CD8-positive, alpha-beta memory T cell (primary cell): ENCODE results near the gene CLCN7. TPM values are rescaled to one million over a fixed set of nuclear protein-coding genes. Genes with fewer than 3 reads are reported as not detected.
A peak's percentile ranks its signal among the peaks of the same experiment; 100 is the strongest.

Experiments used
- CTCF ChIA-PET: fragments of 350-600 bp; sonication (Branson Sonifier 250); formaldehyde crosslinking; loops from one replicate; lab custom pipeline; 2021; ENCODE audit warnings: antibody characterized with exemption; lab: Charles Lee
- POLR2A ChIA-PET: fragments of 350-600 bp; sonication (Branson Sonifier 250); formaldehyde crosslinking; loops from one replicate; lab custom pipeline; 2021; ENCODE audit warnings: antibody characterized with exemption; lab: Charles Lee
- DNase-seq, 5 donors: peaks; one replicate each; pipeline versions ENCODE4 v3.0.0 to v3.0.0-alpha.2; 2020 to 2022; ENCODE audit warnings: mixed read lengths in 1 of 5
- H3K27ac ChIP-seq: one replicate; pipeline ENCODE4 v1.7.0; 2013; ENCODE audit warnings: low read depth, mild to moderate bottlenecking, low read length, moderate library complexity
- H3K27me3 ChIP-seq: 2 replicates; pipeline ENCODE4 v1.7.0; 2013; ENCODE audit warnings: low read length, mild to moderate bottlenecking; ENCODE audit not compliant: insufficient read depth, poor library complexity, severe bottlenecking
- H3K36me3 ChIP-seq: 2 replicates; pipeline ENCODE4 v1.7.0; 2013; ENCODE audit warnings: mild to moderate bottlenecking, low read length, moderate library complexity; ENCODE audit not compliant: insufficient read depth
- H3K4me1 ChIP-seq: 2 replicates; pipeline ENCODE4 v1.7.0; 2013; ENCODE audit warnings: mild to moderate bottlenecking, low read length, moderate library complexity; ENCODE audit not compliant: insufficient read depth
- H3K4me3 ChIP-seq: 2 replicates; pipeline ENCODE4 v1.7.0; 2013; ENCODE audit warnings: mild to moderate bottlenecking, low read length
- H3K9me3 ChIP-seq: 2 replicates; pipeline ENCODE4 v1.7.0; 2013; ENCODE audit warnings: mild to moderate bottlenecking, low read length
- H3K27ac Mint-ChIP-seq, 8 donors: one replicate each; pipeline ENCODE4 v1.8.0; 2020 to 2021; ENCODE audit warnings: mixed read lengths in 8 of 8, mild to moderate bottlenecking in 6 of 8, inconsistent platforms in 3 of 8, moderate library complexity in 3 of 8
- H3K27me3 Mint-ChIP-seq, 2 donors: one replicate each; pipeline ENCODE4 v1.8.0; 2020 to 2021; ENCODE audit warnings: mixed read lengths in 2 of 2, mild to moderate bottlenecking in 1 of 2, moderate library complexity in 1 of 2
- H3K36me3 Mint-ChIP-seq, 3 donors: one replicate each; pipeline ENCODE4 v1.8.0; 2020 to 2021; ENCODE audit warnings: mixed read lengths in 3 of 3, inconsistent platforms in 1 of 3, mild to moderate bottlenecking in 1 of 3
- H3K4me1 Mint-ChIP-seq, 3 donors: one replicate each; pipeline ENCODE4 v1.8.0; 2020 to 2021; ENCODE audit warnings: mixed read lengths in 3 of 3, inconsistent platforms in 1 of 3, mild to moderate bottlenecking in 1 of 3
- H3K4me3 Mint-ChIP-seq, 7 donors: one replicate each; pipeline ENCODE4 v1.8.0; 2020 to 2021; ENCODE audit warnings: mixed read lengths in 7 of 7, mild to moderate bottlenecking in 6 of 7, moderate library complexity in 4 of 7, inconsistent platforms in 2 of 7
- H3K9me3 Mint-ChIP-seq, 5 donors: one replicate each; pipeline ENCODE4 v1.8.0; 2020 to 2022; ENCODE audit warnings: mixed read lengths in 5 of 5, mild to moderate bottlenecking in 3 of 5, moderate library complexity in 2 of 5, inconsistent platforms in 1 of 5
- polyA plus RNA-seq: library from polyadenylated mRNA; unstranded; fragments of 300-500 nt; fragmentation: Illumina TruSeq; gene quantifications from one replicate; pipeline ENCODE4 v1.2.3, GENCODE V29; 2021
- total RNA-seq, 2 experiments: library from RNA; stranded (reverse); gene quantifications; one replicate each; pipeline ENCODE4 v1.2.3, GENCODE V29; 2021

CLCN7 gene
- total and polyA plus RNA-seq, 3 experiments from 2014 or later: 29.3 to 59.1 (median 52.8) TPM

DNA sequence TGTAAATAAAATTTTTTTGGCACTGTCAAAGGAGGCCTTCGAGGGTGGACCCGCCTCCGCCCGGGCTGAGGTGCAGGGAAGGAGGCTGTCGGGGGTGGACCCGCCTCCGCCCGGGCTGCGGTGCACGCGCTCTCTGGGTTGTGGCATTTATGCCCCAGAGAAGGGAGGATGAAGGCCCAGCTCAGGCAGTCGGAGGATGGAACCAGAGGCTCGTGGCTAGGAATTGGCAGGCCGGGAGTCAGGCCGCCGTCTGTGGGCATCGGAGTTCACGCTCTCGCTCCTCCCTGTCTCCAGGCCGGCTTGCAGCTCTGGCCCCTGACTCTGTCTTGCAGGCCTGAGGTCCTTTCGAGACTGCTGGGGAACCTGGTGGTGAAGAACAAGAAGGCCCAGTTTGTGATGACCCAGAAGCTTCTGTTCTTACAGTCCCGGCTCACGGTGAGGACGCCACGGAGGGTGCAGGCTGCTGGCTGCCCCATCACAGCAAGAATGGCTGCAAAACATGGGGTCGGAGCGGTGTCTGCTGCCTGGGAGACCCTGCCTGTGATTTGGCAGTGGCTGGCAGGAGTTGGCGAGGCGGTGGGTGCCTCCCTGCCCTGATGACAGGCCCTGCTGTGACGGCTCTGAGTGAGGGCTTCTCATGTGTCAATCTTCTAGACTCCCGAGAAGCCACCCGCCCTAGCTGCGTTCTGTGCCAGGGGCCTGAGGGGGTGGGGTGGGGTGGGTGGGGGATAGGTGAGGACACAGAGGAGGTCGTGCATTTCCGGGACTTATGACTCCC is 24.3 kb upstream of the CLCN7 start:
- CTCF ChIA-PET: no interaction called here
- DNase-seq: no peak
- H3K36me3 Mint-ChIP-seq: peaks cover 0 to 46% (median 0%) of the 10 kb centered on the region in 3 donors
- Histone ChIP-seq H3K4me3 (no peak overlapping the region), H3K27ac (no peak overlapping the region), H3K9me3 (no peaks in the 10 kb centered on the region), H3K36me3 (no peaks in the 10 kb centered on the region), H3K4me1 (peaks cover 2% of the 10 kb centered on the region), H3K27me3 (no peaks in the 10 kb centered on the region)
- no peak overlapping the region for H3K4me3 Mint-ChIP-seq
- no peaks in the 10 kb centered on the region for H3K9me3 Mint-ChIP-seq
- no peaks in the 10 kb centered on the region for H3K27me3 Mint-ChIP-seq
- POLR2A ChIA-PET: no interaction called here
- H3K27ac Mint-ChIP-seq: no peak overlapping the region
- peaks cover 0 to 4% (median 3%) of the 10 kb centered on the region in 3 donors for H3K4me1 Mint-ChIP-seq

- no peaks in the 10 kb centered on the region for H3K36me3 ChIP-seq
- ChIA-PET CTCF (no interaction called here), POLR2A (no interaction called here)
- Mint-ChIP-seq H3K36me3 (peaks cover 0 to 38% (median 0%) of the 10 kb centered on the region in 3 donors), H3K27ac (no peak overlapping the region), H3K9me3 (no peaks in the 10 kb centered on the region), H3K27me3 (no peaks in the 10 kb centered on the region), H3K4me3 (peak overlapping the region in 2 of 7 donors; percentile 31 to 66), H3K4me1 (peaks cover 9 to 17% (median 11%) of the 10 kb centered on the region in 3 donors)
- no peaks in the 10 kb centered on the region for H3K27me3 ChIP-seq
- DNase-seq: no peak
- H3K27ac ChIP-seq: no peak overlapping the region
- H3K4me3 ChIP-seq: no peak overlapping the region
- no peaks in the 10 kb centered on the region for H3K9me3 ChIP-seq
- H3K4me1 ChIP-seq: peaks cover 14% of the 10 kb centered on the region
These were observed 22.3 kb upstream of the CLCN7 start for GRCh38 chr16:1497014-1497598.

DNA sequence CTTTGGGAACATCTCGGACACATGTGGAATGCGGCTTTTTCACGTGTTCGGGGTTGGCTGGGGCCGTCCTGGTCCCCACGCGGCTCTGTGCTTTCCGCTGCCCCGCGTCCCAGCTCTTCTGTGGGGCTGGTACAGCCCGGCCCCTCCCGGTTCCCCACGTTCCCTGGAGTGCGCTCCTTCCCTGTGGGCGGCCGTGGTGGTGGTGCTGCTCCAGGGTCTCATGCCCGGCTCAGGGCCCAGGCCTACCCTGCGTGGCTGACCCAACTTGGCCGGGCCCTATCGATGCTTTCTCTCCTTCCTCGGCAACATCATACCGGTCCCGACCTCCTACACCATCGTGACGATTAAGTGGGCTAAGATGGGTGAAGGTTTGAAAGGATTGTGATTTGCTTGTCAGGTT is 21.6 kb upstream of the CLCN7 start:
- Histone ChIP-seq H3K4me1 (peaks cover 15% of the 10 kb centered on the region), H3K27ac (no peak overlapping the region), H3K4me3 (no peak overlapping the region), H3K27me3 (no peaks in the 10 kb centered on the region), H3K36me3 (no peaks in the 10 kb centered on the region), H3K9me3 (no peaks in the 10 kb centered on the region)
- no peaks in the 10 kb centered on the region for H3K27me3 Mint-ChIP-seq
- no peak overlapping the region for H3K27ac Mint-ChIP-seq
- CTCF ChIA-PET: no interaction called here
- peak overlapping the region in 1 of 7 donors; percentile 31 for H3K4me3 Mint-ChIP-seq
- no peaks in the 10 kb centered on the region for H3K9me3 Mint-ChIP-seq
- H3K36me3 Mint-ChIP-seq: peaks cover 0 to 34% (median 0%) of the 10 kb centered on the region in 3 donors
- H3K4me1 Mint-ChIP-seq: peaks cover 9 to 17% (median 11%) of the 10 kb centered on the region in 3 donors
- no peak for DNase-seq
- POLR2A ChIA-PET: no interaction called here

DNA sequence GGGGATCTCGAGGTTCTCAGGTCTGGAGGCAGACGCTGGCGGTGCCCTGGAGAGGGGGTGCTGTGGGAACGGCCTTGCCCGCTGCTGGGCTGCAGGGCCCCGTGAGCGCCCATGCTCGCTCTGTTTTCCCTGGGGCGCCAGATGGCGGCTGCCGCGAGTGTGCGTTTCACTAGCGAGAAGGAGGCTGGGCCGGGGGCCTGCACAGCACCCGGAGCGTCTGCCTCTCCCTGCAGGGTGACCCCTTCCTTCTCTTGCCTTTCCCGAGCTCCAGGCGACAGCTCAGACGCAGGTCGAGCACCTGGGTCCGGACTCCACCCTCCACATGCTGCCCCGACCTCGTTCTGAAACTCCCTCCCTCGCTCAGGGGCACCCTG is 21.0 kb upstream of the CLCN7 start:
- Mint-ChIP-seq H3K4me3 (peak overlapping the region in 1 of 7 donors; percentile 61), H3K27ac (no peak overlapping the region), H3K9me3 (no peaks in the 10 kb centered on the region), H3K4me1 (peaks cover 9 to 17% (median 11%) of the 10 kb centered on the region in 3 donors), H3K27me3 (no peaks in the 10 kb centered on the region), H3K36me3 (peaks cover 0 to 33% (median 0%) of the 10 kb centered on the region in 3 donors)
- peaks cover 15% of the 10 kb centered on the region for H3K4me1 ChIP-seq
- H3K4me3 ChIP-seq: no peak overlapping the region
- ChIA-PET POLR2A (no interaction called here), CTCF (no interaction called here)
- H3K27ac ChIP-seq: no peak overlapping the region
- no peaks in the 10 kb centered on the region for H3K27me3 ChIP-seq
- no peaks in the 10 kb centered on the region for H3K36me3 ChIP-seq
- no peak for DNase-seq
- H3K9me3 ChIP-seq: no peaks in the 10 kb centered on the region

- no peaks in the 10 kb centered on the region for H3K36me3 ChIP-seq
- Mint-ChIP-seq H3K4me3 (peak overlapping the region; percentile 20 to 96 (median 68)), H3K27ac (no peak overlapping the region), H3K4me1 (peaks cover 9 to 17% (median 11%) of the 10 kb centered on the region in 3 donors), H3K27me3 (no peaks in the 10 kb centered on the region), H3K9me3 (no peaks in the 10 kb centered on the region), H3K36me3 (peaks cover 0 to 33% (median 0%) of the 10 kb centered on the region in 3 donors)
- ChIA-PET POLR2A (no interaction called here), CTCF (no interaction called here)
- H3K27ac ChIP-seq: no peak overlapping the region
- H3K4me1 ChIP-seq: peaks cover 15% of the 10 kb centered on the region
- no peak for DNase-seq
- H3K27me3 ChIP-seq: no peaks in the 10 kb centered on the region
- no peak overlapping the region for H3K4me3 ChIP-seq
- no peaks in the 10 kb centered on the region for H3K9me3 ChIP-seq
These were observed 20.5 kb upstream of the CLCN7 start for GRCh38 chr16:1495211-1495888.

GRCh38 chr16:1494711-1495110 is 19.9 kb upstream of the CLCN7 start:
- H3K9me3 ChIP-seq: no peaks in the 10 kb centered on the region
- H3K27ac ChIP-seq: no peak overlapping the region
- DNase-seq: no peak
- Mint-ChIP-seq H3K27ac (peak overlapping the region in 1 of 8 donors; percentile 17), H3K4me3 (peak overlapping the region; percentile 20 to 97 (median 92)), H3K27me3 (no peaks in the 10 kb centered on the region), H3K36me3 (peaks cover 0 to 33% (median 0%) of the 10 kb centered on the region in 3 donors), H3K9me3 (no peaks in the 10 kb centered on the region), H3K4me1 (peaks cover 9 to 17% (median 11%) of the 10 kb centered on the region in 3 donors)
- H3K4me3 ChIP-seq: no peak overlapping the region
- ChIA-PET CTCF (no interaction called here), POLR2A (no interaction called here)
- no peaks in the 10 kb centered on the region for H3K36me3 ChIP-seq
- H3K4me1 ChIP-seq: peaks cover 15% of the 10 kb centered on the region
- H3K27me3 ChIP-seq: no peaks in the 10 kb centered on the region

DNA sequence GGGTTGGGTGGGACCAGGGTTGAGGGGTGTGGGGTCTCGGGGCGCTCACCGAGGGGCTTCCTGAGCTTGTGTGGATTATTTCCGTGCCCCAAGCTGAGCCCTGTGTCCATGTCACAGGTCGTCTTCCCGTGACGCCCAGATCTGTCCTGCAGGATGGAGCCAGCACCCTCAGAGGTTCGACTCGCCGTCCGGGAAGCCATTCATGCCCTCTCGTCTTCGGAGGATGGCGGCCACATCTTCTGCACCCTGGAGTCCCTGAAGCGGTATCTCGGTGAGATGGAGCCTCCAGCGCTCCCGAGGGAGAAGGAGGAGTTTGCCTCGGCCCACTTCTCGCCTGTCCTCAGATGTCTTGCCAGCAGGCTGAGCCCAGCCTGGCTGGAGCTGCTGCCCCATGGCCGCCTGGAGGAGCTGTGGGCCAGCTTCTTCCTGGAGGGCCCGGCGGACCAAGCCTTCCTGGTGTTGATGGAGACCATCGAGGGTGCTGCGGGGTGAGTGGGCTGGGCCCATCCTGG is 19.4 kb upstream of the CLCN7 start:
- POLR2A ChIA-PET: interaction anchor here (1.1 to 2.1 kb wide), 3 partner anchors 39 to 212 kb away, joined by 3 to 6 read pairs (median 3); partner anchors contain the start of genes MAPK8IP3 and TMEM204
- peak overlapping the region; percentile 83 for H3K27ac ChIP-seq
- no peaks in the 10 kb centered on the region for H3K27me3 ChIP-seq
- H3K9me3 ChIP-seq: no peaks in the 10 kb centered on the region
- Mint-ChIP-seq H3K9me3 (no peaks in the 10 kb centered on the region), H3K4me1 (peaks cover 9 to 17% (median 11%) of the 10 kb centered on the region in 3 donors), H3K36me3 (peaks cover 0 to 32% (median 0%) of the 10 kb centered on the region in 3 donors), H3K4me3 (peak overlapping the region; percentile 86 to 97 (median 92)), H3K27ac (peak overlapping the region in 5 of 8 donors; percentile 23 to 61 (median 45)), H3K27me3 (no peaks in the 10 kb centered on the region)
- H3K36me3 ChIP-seq: no peaks in the 10 kb centered on the region
- peaks cover 15% of the 10 kb centered on the region for H3K4me1 ChIP-seq
- DNase-seq: no peak
- CTCF ChIA-PET: no interaction called here
- H3K4me3 ChIP-seq: peak overlapping the region; percentile 51
